K562 (cell line): Measurements from ENCODE around the gene GPR162. TPM values are rescaled to one million over a fixed set of nuclear protein-coding genes. Genes with fewer than 3 reads are reported as not detected.

ENCODE experiments used
- BMI1 ChIP-seq: fragments of 150-350 bp; IDR thresholded peaks from 2 replicates; pipeline ENCODE4 v1.6.1; 2014; ENCODE audit warnings: low read length
- CBX2 ChIP-seq: fragments of 200-600 bp; sonication (generic); IDR thresholded peaks from one replicate; pipeline ENCODE4 v1.6.1; 2012; ENCODE audit warnings: mild to moderate bottlenecking, low read length, inconsistent platforms; ENCODE audit not compliant: insufficient read depth, poor library complexity, severe bottlenecking
- CREM ChIP-seq: IDR thresholded peaks from 2 replicates; pipeline ENCODE4 v1.6.1; 2014; ENCODE audit warnings: antibody characterized with exemption, low read depth
- ETV6 ChIP-seq, 3 experiments: fragments of 150-350 bp in 1 of 3; sonication (generic) in 1 of 3; formaldehyde crosslinking in 1 of 3; IDR thresholded peaks; 2 replicates each; pipeline versions ENCODE4 v1.6.1 to v1.8.0; 2014 to 2022; ENCODE audit warnings: borderline replicate concordance in 2 of 3, low read depth in 2 of 3, antibody characterized with exemption in 1 of 3, low read length in 1 of 3, mild to moderate bottlenecking in 1 of 3, missing genetic modification reagents in 1 of 3
- FOS ChIP-seq: IDR thresholded peaks from 3 replicates; pipeline ENCODE4 v1.6.1; 2011; ENCODE audit not compliant: insufficient read length; ENCODE audit errors: extremely low read depth
- KAT7 ChIP-seq: sonication (generic); formaldehyde crosslinking; IDR thresholded peaks from 2 replicates; pipeline ENCODE4 v1.8.0; 2022; ENCODE audit warnings: missing genetic modification reagents, mild to moderate bottlenecking, borderline replicate concordance
- MYNN ChIP-seq, 2 experiments: sonication (generic); formaldehyde crosslinking in 1 of 2; IDR thresholded peaks; 2 replicates each; pipeline versions ENCODE4 v1.5.0 to v1.6.1; 2016 to 2020; ENCODE audit warnings: antibody characterized with exemption in 1 of 2, missing genetic modification reagents in 1 of 2
- NCOR1 ChIP-seq: fragments of 450-650 bp; IDR thresholded peaks from 2 replicates; pipeline ENCODE4 v1.6.1; 2016; ENCODE audit warnings: mild to moderate bottlenecking, moderate library complexity
- PHB2 ChIP-seq: fragments of 450-650 bp; IDR thresholded peaks from 2 replicates; pipeline ENCODE4 v1.6.1; 2017; ENCODE audit warnings: low read depth
- RBM17 ChIP-seq: fragments of 200-400 bp; formaldehyde crosslinking; IDR thresholded peaks from 2 replicates; pipeline ENCODE4 v1.6.1; 2017; ENCODE audit warnings: low read depth, mild to moderate bottlenecking, low read length, borderline replicate concordance
- SAFB ChIP-seq: fragments of 200-400 bp; formaldehyde crosslinking; IDR thresholded peaks from 2 replicates; pipeline ENCODE4 v1.6.1; 2017; ENCODE audit warnings: low read depth, low read length, borderline replicate concordance
- SIN3A ChIP-seq, 2 experiments: fragments of 150-350 bp in 1 of 2; IDR thresholded peaks; 2 replicates each; pipeline ENCODE4 v1.6.1; 2011 to 2016; ENCODE audit warnings: borderline replicate concordance in 2 of 2, low read depth in 2 of 2, low read length in 2 of 2, mild to moderate bottlenecking in 2 of 2, moderate library complexity in 2 of 2; ENCODE audit not compliant: control insufficient read depth in 1 of 2
- SLC30A9 ChIP-seq: fragments of 250-450 bp; sonication (Bioruptor Pico); IDR thresholded peaks from 2 replicates; pipeline ENCODE4 v1.8.0; 2022; ENCODE audit warnings: mild to moderate bottlenecking, moderate library complexity
- THRAP3 ChIP-seq: fragments of 450-650 bp; IDR thresholded peaks from 2 replicates; pipeline ENCODE4 v1.6.1; 2016; ENCODE audit warnings: mild to moderate bottlenecking, inconsistent platforms, borderline replicate concordance
- ZNF134 ChIP-seq: fragments of 250-450 bp; sonication (Bioruptor Pico); conservative IDR thresholded peaks from 2 replicates; pipeline ENCODE4 v1.4.0; 2020
- ZNF75A ChIP-seq: fragments of 450-650 bp; formaldehyde crosslinking; IDR thresholded peaks from 2 replicates; pipeline ENCODE4 v1.4.0; 2020; ENCODE audit warnings: mild to moderate bottlenecking
- polyA plus RNA-seq, 8 experiments: library from polyadenylated mRNA; depleted of rRNA in 4 of 8; stranded (reverse) in 5 of 8; unstranded in 3 of 8; fragments of >200 nt; fragmentation: Nextera tagmentation in 2 of 8; fragmentation: Illumina TruSeq in 1 of 8; extraction: Ambion mirVana in 2 of 8; extraction: Trizol in 1 of 8; gene quantifications; 2 replicates each; pipeline versions ENCODE4 v1.2.1 to v1.2.3, GENCODE V29; 2011 to 2014; ENCODE audit warnings: inconsistent platforms in 1 of 8, missing spikeins in 1 of 8
- total RNA-seq, 7 experiments: library from RNA; depleted of rRNA in 6 of 7; stranded (reverse); fragments of >200 nt in 6 of 7; fragmentation: Illumina TruSeq in 2 of 7; extraction: Trizol in 2 of 7; gene quantifications; 2 replicates each; pipeline versions ENCODE4 v1.2.1 to v1.2.3, GENCODE V29; 2011 to 2021; ENCODE audit warnings: low replicate concordance in 1 of 7
- TF ChIP-seq, protein P1 (sequence below): fragments of 250-450 bp; sonication (Bioruptor Pico); IDR thresholded peaks from 2 replicates; pipeline ENCODE4 v1.8.0; 2022; ENCODE audit warnings: inconsistent platforms, mild to moderate bottlenecking, moderate library complexity, borderline replicate concordance
- TF ChIP-seq, protein P2 (sequence below): fragments of 200-800 bp; sonication (Bioruptor generic); IDR thresholded peaks from 2 replicates; pipeline ENCODE4 v1.6.1; 2016; ENCODE audit warnings: missing genetic modification characterization, missing compliant biosample characterization

GPR162 gene
- total and polyA plus RNA-seq, 9 of the 15 experiments (the other 6 are each of a cell fraction or from before 2014, with no cell fraction given) = 0.65 to 1.8 (median 1.1) TPM; not detected in 2

DNA sequence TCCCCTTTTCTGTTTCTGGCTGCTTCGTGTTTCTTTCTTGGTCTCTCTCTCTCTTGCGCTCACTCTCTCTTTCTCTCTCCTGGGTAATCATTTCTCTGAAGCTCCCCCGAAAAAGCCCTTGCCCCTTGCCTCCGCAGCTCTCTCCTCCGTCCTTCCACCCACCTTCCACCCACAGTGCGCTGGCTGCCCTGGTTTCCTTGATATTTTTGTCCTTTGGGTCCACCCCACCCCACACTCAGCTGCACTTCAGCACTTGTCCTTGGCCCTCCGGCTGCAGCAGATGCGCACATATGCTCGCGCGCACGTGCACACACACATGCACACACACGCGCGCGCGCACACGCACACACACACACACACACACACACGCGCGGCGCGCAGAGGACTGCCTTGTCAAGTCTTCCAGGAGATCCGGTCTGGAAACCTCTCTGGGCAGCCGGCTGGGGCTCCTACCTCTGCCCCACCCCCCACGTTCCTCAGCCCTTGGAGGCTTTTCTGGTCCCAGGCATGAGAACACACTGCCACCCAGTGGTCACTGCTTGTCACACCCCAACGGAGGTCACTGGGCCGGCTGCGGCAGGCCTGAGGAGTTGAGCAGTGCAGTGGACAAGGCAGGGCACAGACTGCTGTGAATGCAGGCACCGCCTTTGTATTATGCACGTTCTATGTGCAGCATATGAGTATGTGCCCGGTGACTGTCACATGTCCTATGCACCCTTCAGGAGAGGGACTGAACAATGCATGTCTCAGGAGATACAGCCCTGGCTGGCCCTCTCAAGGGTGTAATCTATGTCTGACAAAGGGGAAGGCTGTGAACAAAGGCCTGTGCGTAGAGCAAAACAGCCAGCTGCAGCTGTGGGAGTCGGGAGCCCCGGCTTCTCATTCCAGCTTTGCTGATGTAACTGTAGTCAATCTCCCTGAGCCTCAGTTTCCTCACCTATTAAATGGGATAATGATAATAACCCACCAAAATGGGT, 42.8 kb upstream of the GPR162 start (continued):
- TF ChIP-seq SIN3A (IDR thresholded peaks at IDR 0.05; ENCODE audit: borderline replicate concordance in 2 of 2, control insufficient read depth in 1 of 2, low read depth in 2 of 2, low read length in 2 of 2) (peak in 1 of 2 experiments; percentile 30; a peak in 1 of 4 replicates), SAFB (no peak), PHB2 (no peak), FOS (no peak), BMI1 (no peak), RBM17 (no peak), CREM (peak; percentile 70), ETV6 (IDR thresholded peaks at IDR 0.05; ENCODE audit: borderline replicate concordance in 1 of 2, low read depth in 2 of 2, low read length in 1 of 2) (no peak), ETV6 (CRISPR knock-in tag; IDR thresholded peaks at IDR 0.05; ENCODE audit: borderline replicate concordance) (no peak), CBX2 (no peak), NCOR1 (peak; percentile 61), KAT7 (no peak), THRAP3 (no peak), ZNF75A (CRISPR knock-in tag) (no peak), SLC30A9 (CRISPR knock-in tag) (no peak), ZNF134 (CRISPR knock-in tag) (no peak), MYNN (IDR thresholded peaks at IDR 0.05) (0 out of 2 replicates have a peak, but pooled peaks have one; percentile 52), MYNN (CRISPR knock-in tag; IDR thresholded peaks at IDR 0.05) (no peak)
- TF ChIP-seq, protein P1, sequence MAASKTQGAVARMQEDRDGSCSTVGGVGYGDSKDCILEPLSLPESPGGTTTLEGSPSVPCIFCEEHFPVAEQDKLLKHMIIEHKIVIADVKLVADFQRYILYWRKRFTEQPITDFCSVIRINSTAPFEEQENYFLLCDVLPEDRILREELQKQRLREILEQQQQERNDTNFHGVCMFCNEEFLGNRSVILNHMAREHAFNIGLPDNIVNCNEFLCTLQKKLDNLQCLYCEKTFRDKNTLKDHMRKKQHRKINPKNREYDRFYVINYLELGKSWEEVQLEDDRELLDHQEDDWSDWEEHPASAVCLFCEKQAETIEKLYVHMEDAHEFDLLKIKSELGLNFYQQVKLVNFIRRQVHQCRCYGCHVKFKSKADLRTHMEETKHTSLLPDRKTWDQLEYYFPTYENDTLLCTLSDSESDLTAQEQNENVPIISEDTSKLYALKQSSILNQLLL (CRISPR knock-in tag) = no peak
- TF ChIP-seq, protein P2, sequence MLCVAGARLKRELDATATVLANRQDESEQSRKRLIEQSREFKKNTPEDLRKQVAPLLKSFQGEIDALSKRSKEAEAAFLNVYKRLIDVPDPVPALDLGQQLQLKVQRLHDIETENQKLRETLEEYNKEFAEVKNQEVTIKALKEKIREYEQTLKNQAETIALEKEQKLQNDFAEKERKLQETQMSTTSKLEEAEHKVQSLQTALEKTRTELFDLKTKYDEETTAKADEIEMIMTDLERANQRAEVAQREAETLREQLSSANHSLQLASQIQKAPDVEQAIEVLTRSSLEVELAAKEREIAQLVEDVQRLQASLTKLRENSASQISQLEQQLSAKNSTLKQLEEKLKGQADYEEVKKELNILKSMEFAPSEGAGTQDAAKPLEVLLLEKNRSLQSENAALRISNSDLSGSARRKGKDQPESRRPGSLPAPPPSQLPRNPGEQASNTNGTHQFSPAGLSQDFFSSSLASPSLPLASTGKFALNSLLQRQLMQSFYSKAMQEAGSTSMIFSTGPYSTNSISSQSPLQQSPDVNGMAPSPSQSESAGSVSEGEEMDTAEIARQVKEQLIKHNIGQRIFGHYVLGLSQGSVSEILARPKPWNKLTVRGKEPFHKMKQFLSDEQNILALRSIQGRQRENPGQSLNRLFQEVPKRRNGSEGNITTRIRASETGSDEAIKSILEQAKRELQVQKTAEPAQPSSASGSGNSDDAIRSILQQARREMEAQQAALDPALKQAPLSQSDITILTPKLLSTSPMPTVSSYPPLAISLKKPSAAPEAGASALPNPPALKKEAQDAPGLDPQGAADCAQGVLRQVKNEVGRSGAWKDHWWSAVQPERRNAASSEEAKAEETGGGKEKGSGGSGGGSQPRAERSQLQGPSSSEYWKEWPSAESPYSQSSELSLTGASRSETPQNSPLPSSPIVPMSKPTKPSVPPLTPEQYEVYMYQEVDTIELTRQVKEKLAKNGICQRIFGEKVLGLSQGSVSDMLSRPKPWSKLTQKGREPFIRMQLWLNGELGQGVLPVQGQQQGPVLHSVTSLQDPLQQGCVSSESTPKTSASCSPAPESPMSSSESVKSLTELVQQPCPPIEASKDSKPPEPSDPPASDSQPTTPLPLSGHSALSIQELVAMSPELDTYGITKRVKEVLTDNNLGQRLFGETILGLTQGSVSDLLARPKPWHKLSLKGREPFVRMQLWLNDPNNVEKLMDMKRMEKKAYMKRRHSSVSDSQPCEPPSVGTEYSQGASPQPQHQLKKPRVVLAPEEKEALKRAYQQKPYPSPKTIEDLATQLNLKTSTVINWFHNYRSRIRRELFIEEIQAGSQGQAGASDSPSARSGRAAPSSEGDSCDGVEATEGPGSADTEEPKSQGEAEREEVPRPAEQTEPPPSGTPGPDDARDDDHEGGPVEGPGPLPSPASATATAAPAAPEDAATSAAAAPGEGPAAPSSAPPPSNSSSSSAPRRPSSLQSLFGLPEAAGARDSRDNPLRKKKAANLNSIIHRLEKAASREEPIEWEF = no peak
